WTC11 (cell line): ENCODE results near the gene TYROBP. TPM values are rescaled to one million over a fixed set of nuclear protein-coding genes. Genes with fewer than 3 reads are reported as not detected.

Experiments
- ATAC-seq: fragments of 200-7000 bp; cut with Tn5 transposase; 2 replicates; pipeline ENCODE4 v1.10.0; 2021; ENCODE audit warnings: mild to moderate bottlenecking, moderate library complexity
- CTCF ChIA-PET: fragments of 300-600 bp; sonication (Branson Sonifier 250); formaldehyde crosslinking; loops from one replicate; lab custom pipeline; 2021; ENCODE audit warnings: antibody characterized with exemption; lab: Charles Lee
- POLR2A ChIA-PET: fragments of 350-600 bp; sonication (Branson Sonifier 250); formaldehyde crosslinking; loops from one replicate; lab custom pipeline; 2021; ENCODE audit warnings: antibody characterized with exemption; lab: Charles Lee
- DNase-seq: peaks from one replicate; pipeline ENCODE4 v3.0.0; 2021; ENCODE audit warnings: low spot score
- H3K27ac Mint-ChIP-seq: 2 replicates; pipeline ENCODE4 v1.8.0; 2021; ENCODE audit warnings: mixed read lengths
- H3K27me3 Mint-ChIP-seq: 2 replicates; pipeline ENCODE4 v1.8.0; 2021; ENCODE audit warnings: low read depth, mild to moderate bottlenecking, moderate library complexity, mixed read lengths
- H3K36me3 Mint-ChIP-seq: 2 replicates; pipeline ENCODE4 v1.8.0; 2021; ENCODE audit warnings: mixed read lengths
- H3K4me1 Mint-ChIP-seq: 2 replicates; pipeline ENCODE4 v1.8.0; 2022; ENCODE audit warnings: mixed read lengths
- H3K4me3 Mint-ChIP-seq: 2 replicates; pipeline ENCODE4 v1.8.0; 2021; ENCODE audit warnings: mild to moderate bottlenecking, moderate library complexity, mixed read lengths
- H3K9me3 Mint-ChIP-seq: 2 replicates; pipeline ENCODE4 v1.8.0; 2021; ENCODE audit warnings: mixed read lengths
- ATF1 ChIP-seq: sonication (generic); formaldehyde crosslinking; IDR thresholded peaks from 2 replicates; pipeline ENCODE4 v1.8.1; 2023; ENCODE audit warnings: mild to moderate bottlenecking, moderate library complexity, missing genetic modification reagents
- CBFB ChIP-seq: sonication (generic); formaldehyde crosslinking; IDR thresholded peaks from 2 replicates; pipeline ENCODE4 v1.8.1; 2022; ENCODE audit warnings: mild to moderate bottlenecking, low read depth, missing genetic modification reagents
- EMX1 ChIP-seq: fragments of 250-450 bp; sonication (Bioruptor Pico); IDR thresholded peaks from 2 replicates; pipeline ENCODE4 v1.8.0; 2021; ENCODE audit warnings: mild to moderate bottlenecking
- FOXJ3 ChIP-seq: sonication (generic); formaldehyde crosslinking; IDR thresholded peaks from 2 replicates; pipeline ENCODE4 v1.9.0; 2021; ENCODE audit warnings: missing genetic modification reagents, mild to moderate bottlenecking, borderline replicate concordance
- FOXP1 ChIP-seq: sonication (generic); formaldehyde crosslinking; IDR thresholded peaks from 2 replicates; pipeline ENCODE4 v1.8.0; 2022; ENCODE audit warnings: missing genetic modification reagents, mild to moderate bottlenecking, moderate library complexity, borderline replicate concordance
- GRHL2 ChIP-seq: fragments of 250-450 bp; sonication (Bioruptor Pico); IDR thresholded peaks from 2 replicates; pipeline ENCODE4 v1.8.0; 2022; ENCODE audit warnings: mild to moderate bottlenecking, moderate library complexity; ENCODE audit not compliant: insufficient replicate concordance, severe bottlenecking
- NFE2L1 ChIP-seq: sonication (generic); formaldehyde crosslinking; IDR thresholded peaks from 2 replicates; pipeline ENCODE4 v1.8.1; 2023; ENCODE audit warnings: missing genetic modification reagents
- RORB ChIP-seq: fragments of 250-450 bp; sonication (Bioruptor Pico); IDR thresholded peaks from 2 replicates; pipeline ENCODE4 v1.9.0; 2021; ENCODE audit warnings: mild to moderate bottlenecking
- SMAD3 ChIP-seq: sonication (generic); formaldehyde crosslinking; IDR thresholded peaks from 2 replicates; pipeline ENCODE4 v1.8.0; 2022; ENCODE audit warnings: missing genetic modification reagents, mild to moderate bottlenecking, borderline replicate concordance
- TEAD1 ChIP-seq: sonication (generic); formaldehyde crosslinking; IDR thresholded peaks from 2 replicates; pipeline ENCODE4 v1.8.0; 2022; ENCODE audit warnings: mild to moderate bottlenecking, missing genetic modification reagents
- TEAD4 ChIP-seq: sonication (generic); formaldehyde crosslinking; IDR thresholded peaks from 2 replicates; pipeline ENCODE4 v1.8.0; 2022; ENCODE audit warnings: mild to moderate bottlenecking, missing genetic modification reagents
- ZNF121 ChIP-seq: sonication (generic); formaldehyde crosslinking; IDR thresholded peaks from 2 replicates; pipeline ENCODE4 v1.8.0; 2023; ENCODE audit warnings: missing genetic modification reagents
- ZNF232 ChIP-seq: sonication (generic); formaldehyde crosslinking; IDR thresholded peaks from 2 replicates; pipeline ENCODE4 v1.8.0; 2022; ENCODE audit warnings: mild to moderate bottlenecking, missing genetic modification reagents
- ZNF317 ChIP-seq: sonication (generic); formaldehyde crosslinking; IDR thresholded peaks from 2 replicates; pipeline ENCODE4 v1.8.1; 2023; ENCODE audit warnings: low read depth, mild to moderate bottlenecking, moderate library complexity, missing genetic modification reagents, borderline replicate concordance
- ZNF671 ChIP-seq: fragments of 250-450 bp; sonication (Bioruptor Pico); IDR thresholded peaks from 2 replicates; pipeline ENCODE4 v1.8.0; 2021; ENCODE audit warnings: mild to moderate bottlenecking
- total RNA-seq: library from RNA; stranded (reverse); gene quantifications from 3 replicates; pipeline ENCODE4 v1.2.3, GENCODE V29; 2021
- TF ChIP-seq, protein P1 (sequence below): sonication (generic); formaldehyde crosslinking; conservative IDR thresholded peaks from 2 replicates; pipeline ENCODE4 v1.8.1; 2023; ENCODE audit warnings: mild to moderate bottlenecking, low read depth, missing genetic modification reagents, moderate library complexity
- TF ChIP-seq, protein P2 (sequence below): sonication (generic); formaldehyde crosslinking; IDR thresholded peaks from 2 replicates; pipeline ENCODE4 v1.8.0; 2022; ENCODE audit warnings: mild to moderate bottlenecking, missing genetic modification reagents
- TF ChIP-seq, protein P3 (sequence below): fragments of 250-450 bp; sonication (Bioruptor Pico); IDR thresholded peaks from 2 replicates; pipeline ENCODE4 v2.1.2; 2022; ENCODE audit warnings: mild to moderate bottlenecking, moderate library complexity
- TF ChIP-seq, protein P4 (sequence below): sonication (generic); formaldehyde crosslinking; IDR thresholded peaks from 2 replicates; pipeline ENCODE4 v1.8.0; 2022; ENCODE audit warnings: missing genetic modification reagents
- TF ChIP-seq, protein P5 (sequence below): sonication (generic); formaldehyde crosslinking; IDR thresholded peaks from 2 replicates; pipeline ENCODE4 v1.8.1; 2022; ENCODE audit warnings: low read depth, missing genetic modification reagents, borderline replicate concordance
- TF ChIP-seq, protein P6 (sequence below): sonication (generic); formaldehyde crosslinking; IDR thresholded peaks from 2 replicates; pipeline ENCODE4 v1.8.0; 2023; ENCODE audit warnings: missing genetic modification reagents
- TF ChIP-seq, protein P7 (sequence below): fragments of 250-450 bp; sonication (Bioruptor Pico); IDR thresholded peaks from 2 replicates; pipeline ENCODE4 v1.9.0; 2021; ENCODE audit warnings: moderate library complexity, mild to moderate bottlenecking, inconsistent platforms, borderline replicate concordance

Gene TYROBP
- total RNA-seq, 1 experiment from 2014 or later, result 0.46 TPM

DNA sequence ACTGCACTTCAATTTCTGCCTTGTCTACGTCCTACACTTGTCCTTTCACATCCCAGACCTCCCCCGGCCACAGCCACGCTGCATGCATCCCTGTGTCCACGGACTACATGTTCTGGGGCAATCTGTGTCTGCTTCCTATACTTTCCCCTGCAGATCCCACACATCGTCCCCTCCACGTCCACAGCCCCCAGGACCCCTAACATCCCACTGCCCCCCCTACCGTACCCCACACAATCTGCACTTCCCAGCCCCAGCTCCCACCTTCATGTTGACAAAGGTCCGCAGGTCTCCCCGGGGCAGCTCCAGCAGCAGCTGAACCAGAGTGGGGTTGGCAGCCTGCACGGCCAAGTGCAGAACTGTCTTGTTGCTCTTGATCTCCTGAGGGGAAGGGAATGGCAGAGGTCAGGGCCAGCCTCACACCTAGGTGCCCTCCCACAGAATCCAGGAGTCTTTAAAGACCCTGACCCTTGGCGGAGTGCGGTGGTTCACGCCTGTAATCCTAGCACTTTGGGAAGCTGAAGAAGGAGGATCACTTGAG lies 17.9 kb downstream of the TYROBP start:
- H3K36me3 Mint-ChIP-seq, result peaks cover 57% of the 10 kb centered on the region
- H3K4me1 Mint-ChIP-seq, result no peaks in the 10 kb centered on the region
- H3K27ac Mint-ChIP-seq, result no peak overlapping the region
- POLR2A ChIA-PET, result interaction anchor here (0.7 kb wide), 1 partner anchor 13 kb away, joined by 3 read pairs; no protein-coding TSS in a partner anchor
- CTCF ChIA-PET, result no interaction called here
- H3K27me3 Mint-ChIP-seq, result no peaks in the 10 kb centered on the region
- H3K4me3 Mint-ChIP-seq, result no peak overlapping the region
- ATAC-seq (no peak), DNase-seq (no peak)
- H3K9me3 Mint-ChIP-seq, result no peaks in the 10 kb centered on the region
- no peak for TF ChIP-seq RORB (CRISPR knock-in tag)
- TF ChIP-seq FOXP1, result no peak
- TF ChIP-seq ATF1 (CRISPR knock-in tag), result no peak
- TF ChIP-seq ZNF671 (CRISPR knock-in tag), result no peak
- TF ChIP-seq, protein P1, sequence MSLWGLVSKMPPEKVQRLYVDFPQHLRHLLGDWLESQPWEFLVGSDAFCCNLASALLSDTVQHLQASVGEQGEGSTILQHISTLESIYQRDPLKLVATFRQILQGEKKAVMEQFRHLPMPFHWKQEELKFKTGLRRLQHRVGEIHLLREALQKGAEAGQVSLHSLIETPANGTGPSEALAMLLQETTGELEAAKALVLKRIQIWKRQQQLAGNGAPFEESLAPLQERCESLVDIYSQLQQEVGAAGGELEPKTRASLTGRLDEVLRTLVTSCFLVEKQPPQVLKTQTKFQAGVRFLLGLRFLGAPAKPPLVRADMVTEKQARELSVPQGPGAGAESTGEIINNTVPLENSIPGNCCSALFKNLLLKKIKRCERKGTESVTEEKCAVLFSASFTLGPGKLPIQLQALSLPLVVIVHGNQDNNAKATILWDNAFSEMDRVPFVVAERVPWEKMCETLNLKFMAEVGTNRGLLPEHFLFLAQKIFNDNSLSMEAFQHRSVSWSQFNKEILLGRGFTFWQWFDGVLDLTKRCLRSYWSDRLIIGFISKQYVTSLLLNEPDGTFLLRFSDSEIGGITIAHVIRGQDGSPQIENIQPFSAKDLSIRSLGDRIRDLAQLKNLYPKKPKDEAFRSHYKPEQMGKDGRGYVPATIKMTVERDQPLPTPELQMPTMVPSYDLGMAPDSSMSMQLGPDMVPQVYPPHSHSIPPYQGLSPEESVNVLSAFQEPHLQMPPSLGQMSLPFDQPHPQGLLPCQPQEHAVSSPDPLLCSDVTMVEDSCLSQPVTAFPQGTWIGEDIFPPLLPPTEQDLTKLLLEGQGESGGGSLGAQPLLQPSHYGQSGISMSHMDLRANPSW (CRISPR knock-in tag), result no peak
- TF ChIP-seq ZNF317 (CRISPR knock-in tag), result no peak
- no peak for TF ChIP-seq ZNF232 (CRISPR knock-in tag)
- no peak for TF ChIP-seq SMAD3 (CRISPR knock-in tag)
- TF ChIP-seq, all 79 proteins: peak for 0

DNA sequence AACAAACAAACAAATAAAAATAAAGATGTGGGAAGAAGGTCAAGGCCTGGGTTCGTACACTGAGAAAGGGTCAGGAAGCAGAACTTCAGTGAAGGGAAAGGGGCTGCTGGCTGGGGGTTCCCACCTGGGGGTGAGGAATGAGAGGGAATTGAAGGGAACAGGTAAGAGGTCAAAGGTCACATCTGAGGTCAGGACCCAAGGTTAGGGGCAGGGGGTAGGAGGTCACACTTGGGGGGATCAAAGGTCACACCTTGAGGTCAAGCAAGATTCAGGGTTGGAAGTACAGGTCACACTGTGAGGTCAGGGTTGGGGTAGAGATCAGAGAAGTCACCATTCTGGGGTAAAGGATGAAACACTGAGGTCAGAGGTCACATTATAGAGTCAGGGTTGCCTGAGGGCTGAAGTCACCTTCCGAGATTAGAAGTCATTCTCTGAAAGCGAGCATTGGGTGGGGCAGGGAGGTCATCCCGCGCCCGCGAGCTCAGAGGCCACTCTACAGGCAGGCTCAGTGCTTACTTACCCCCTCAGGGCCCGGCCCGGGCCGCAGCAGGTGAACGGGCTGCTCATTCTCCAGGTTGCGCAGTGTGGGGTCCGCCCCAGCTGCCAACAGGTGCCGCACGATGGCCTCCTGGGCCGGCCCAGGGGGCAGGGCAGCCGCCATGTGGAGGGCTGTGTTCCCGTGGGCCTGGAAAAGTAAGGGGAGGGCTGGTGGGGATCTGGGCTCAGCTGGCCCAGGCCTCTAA lies 18.6 kb downstream of the TYROBP start:
- no peak overlapping the region for H3K27ac Mint-ChIP-seq
- TF ChIP-seq ZNF121 (CRISPR knock-in tag) (no peak), EMX1 (no peak), TEAD4 (CRISPR knock-in tag) (no peak), GRHL2 (CRISPR knock-in tag) (no peak), NFE2L1 (no peak), TEAD1 (CRISPR knock-in tag) (no peak), CBFB (CRISPR knock-in tag) (no peak), FOXJ3 (no peak)
- TF ChIP-seq, protein P2, sequence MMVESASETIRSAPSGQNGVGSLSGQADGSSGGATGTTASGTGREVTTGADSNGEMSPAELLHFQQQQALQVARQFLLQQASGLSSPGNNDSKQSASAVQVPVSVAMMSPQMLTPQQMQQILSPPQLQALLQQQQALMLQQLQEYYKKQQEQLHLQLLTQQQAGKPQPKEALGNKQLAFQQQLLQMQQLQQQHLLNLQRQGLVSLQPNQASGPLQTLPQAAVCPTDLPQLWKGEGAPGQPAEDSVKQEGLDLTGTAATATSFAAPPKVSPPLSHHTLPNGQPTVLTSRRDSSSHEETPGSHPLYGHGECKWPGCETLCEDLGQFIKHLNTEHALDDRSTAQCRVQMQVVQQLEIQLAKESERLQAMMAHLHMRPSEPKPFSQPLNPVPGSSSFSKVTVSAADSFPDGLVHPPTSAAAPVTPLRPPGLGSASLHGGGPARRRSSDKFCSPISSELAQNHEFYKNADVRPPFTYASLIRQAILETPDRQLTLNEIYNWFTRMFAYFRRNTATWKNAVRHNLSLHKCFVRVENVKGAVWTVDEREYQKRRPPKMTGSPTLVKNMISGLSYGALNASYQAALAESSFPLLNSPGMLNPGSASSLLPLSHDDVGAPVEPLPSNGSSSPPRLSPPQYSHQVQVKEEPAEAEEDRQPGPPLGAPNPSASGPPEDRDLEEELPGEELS (CRISPR knock-in tag), result no peak
- TF ChIP-seq, protein P3, sequence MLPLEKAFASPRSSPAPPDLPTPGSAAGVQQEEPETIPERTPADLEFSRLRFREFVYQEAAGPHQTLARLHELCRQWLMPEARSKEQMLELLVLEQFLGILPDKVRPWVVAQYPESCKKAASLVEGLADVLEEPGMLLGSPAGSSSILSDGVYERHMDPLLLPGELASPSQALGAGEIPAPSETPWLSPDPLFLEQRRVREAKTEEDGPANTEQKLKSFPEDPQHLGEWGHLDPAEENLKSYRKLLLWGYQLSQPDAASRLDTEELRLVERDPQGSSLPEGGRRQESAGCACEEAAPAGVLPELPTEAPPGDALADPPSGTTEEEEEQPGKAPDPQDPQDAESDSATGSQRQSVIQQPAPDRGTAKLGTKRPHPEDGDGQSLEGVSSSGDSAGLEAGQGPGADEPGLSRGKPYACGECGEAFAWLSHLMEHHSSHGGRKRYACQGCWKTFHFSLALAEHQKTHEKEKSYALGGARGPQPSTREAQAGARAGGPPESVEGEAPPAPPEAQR (CRISPR knock-in tag), result no peak
- TF ChIP-seq, protein P4, sequence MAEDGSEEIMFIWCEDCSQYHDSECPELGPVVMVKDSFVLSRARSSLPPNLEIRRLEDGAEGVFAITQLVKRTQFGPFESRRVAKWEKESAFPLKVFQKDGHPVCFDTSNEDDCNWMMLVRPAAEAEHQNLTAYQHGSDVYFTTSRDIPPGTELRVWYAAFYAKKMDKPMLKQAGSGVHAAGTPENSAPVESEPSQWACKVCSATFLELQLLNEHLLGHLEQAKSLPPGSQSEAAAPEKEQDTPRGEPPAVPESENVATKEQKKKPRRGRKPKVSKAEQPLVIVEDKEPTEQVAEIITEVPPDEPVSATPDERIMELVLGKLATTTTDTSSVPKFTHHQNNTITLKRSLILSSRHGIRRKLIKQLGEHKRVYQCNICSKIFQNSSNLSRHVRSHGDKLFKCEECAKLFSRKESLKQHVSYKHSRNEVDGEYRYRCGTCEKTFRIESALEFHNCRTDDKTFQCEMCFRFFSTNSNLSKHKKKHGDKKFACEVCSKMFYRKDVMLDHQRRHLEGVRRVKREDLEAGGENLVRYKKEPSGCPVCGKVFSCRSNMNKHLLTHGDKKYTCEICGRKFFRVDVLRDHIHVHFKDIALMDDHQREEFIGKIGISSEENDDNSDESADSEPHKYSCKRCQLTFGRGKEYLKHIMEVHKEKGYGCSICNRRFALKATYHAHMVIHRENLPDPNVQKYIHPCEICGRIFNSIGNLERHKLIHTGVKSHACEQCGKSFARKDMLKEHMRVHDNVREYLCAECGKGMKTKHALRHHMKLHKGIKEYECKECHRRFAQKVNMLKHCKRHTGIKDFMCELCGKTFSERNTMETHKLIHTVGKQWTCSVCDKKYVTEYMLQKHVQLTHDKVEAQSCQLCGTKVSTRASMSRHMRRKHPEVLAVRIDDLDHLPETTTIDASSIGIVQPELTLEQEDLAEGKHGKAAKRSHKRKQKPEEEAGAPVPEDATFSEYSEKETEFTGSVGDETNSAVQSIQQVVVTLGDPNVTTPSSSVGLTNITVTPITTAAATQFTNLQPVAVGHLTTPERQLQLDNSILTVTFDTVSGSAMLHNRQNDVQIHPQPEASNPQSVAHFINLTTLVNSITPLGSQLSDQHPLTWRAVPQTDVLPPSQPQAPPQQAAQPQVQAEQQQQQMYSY (CRISPR knock-in tag), result no peak
- TF ChIP-seq, protein P5, sequence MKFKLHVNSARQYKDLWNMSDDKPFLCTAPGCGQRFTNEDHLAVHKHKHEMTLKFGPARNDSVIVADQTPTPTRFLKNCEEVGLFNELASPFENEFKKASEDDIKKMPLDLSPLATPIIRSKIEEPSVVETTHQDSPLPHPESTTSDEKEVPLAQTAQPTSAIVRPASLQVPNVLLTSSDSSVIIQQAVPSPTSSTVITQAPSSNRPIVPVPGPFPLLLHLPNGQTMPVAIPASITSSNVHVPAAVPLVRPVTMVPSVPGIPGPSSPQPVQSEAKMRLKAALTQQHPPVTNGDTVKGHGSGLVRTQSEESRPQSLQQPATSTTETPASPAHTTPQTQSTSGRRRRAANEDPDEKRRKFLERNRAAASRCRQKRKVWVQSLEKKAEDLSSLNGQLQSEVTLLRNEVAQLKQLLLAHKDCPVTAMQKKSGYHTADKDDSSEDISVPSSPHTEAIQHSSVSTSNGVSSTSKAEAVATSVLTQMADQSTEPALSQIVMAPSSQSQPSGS, result no peak
- TF ChIP-seq, protein P6, sequence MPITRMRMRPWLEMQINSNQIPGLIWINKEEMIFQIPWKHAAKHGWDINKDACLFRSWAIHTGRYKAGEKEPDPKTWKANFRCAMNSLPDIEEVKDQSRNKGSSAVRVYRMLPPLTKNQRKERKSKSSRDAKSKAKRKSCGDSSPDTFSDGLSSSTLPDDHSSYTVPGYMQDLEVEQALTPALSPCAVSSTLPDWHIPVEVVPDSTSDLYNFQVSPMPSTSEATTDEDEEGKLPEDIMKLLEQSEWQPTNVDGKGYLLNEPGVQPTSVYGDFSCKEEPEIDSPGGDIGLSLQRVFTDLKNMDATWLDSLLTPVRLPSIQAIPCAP (CRISPR knock-in tag), result no peak
- TF ChIP-seq, protein P7, sequence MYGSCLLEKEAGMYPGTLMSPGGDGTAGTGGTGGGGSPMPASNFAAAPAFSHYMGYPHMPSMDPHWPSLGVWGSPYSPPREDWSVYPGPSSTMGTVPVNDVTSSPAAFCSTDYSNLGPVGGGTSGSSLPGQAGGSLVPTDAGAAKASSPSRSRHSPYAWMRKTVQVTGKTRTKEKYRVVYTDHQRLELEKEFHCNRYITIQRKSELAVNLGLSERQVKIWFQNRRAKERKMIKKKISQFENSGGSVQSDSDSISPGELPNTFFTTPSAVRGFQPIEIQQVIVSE (CRISPR knock-in tag), result no peak

More for the DNA sequence above, 18.6 kb downstream of the TYROBP start:
- ATAC-seq (no peak), DNase-seq (no peak)
- Mint-ChIP-seq H3K9me3 (no peaks in the 10 kb centered on the region), H3K27me3 (no peaks in the 10 kb centered on the region), H3K4me1 (no peaks in the 10 kb centered on the region), H3K36me3 (peaks cover 54% of the 10 kb centered on the region), H3K4me3 (no peak overlapping the region)
- CTCF ChIA-PET, result no interaction called here
- POLR2A ChIA-PET, result no interaction called here
